Ovary (tissue), 9 donors: ENCODE measurements around the gene ZNF202. TPM values are rescaled to one million over a fixed set of nuclear protein-coding genes. Genes with fewer than 3 reads are reported as not detected.

Experiments used
- DNase-seq, 5 donors: peaks; one replicate each; pipeline ENCODE4 v3.0.0-alpha.2; 2019 to 2020
- H3K27ac ChIP-seq, 2 donors: fragments of 200-600 bp; one replicate each; pipeline versions ENCODE4 v1.5.1 to v1.8.0; 2019 to 2022
- H3K27me3 ChIP-seq: fragments of 200-600 bp; one replicate; pipeline ENCODE4 v1.8.0; 2022
- H3K36me3 ChIP-seq: fragments of 200-600 bp; sonication (generic); one replicate; pipeline ENCODE4 v1.5.1; 2019
- H3K4me1 ChIP-seq: one replicate; pipeline ENCODE4 v1.8.1; 2013; ENCODE audit warnings: mild to moderate bottlenecking, moderate library complexity; ENCODE audit not compliant: insufficient read depth
- H3K4me3 ChIP-seq: fragments of 200-600 bp; sonication (generic); one replicate; pipeline ENCODE4 v1.5.1; 2017
- H3K9me3 ChIP-seq, 2 donors: fragments of 200-600 bp in 1 of 2; sonication (generic) in 1 of 2; one replicate each; pipeline versions ENCODE4 v1.5.1 to v1.8.1; 2013 to 2019; ENCODE audit warnings: mild to moderate bottlenecking in 1 of 2, moderate library complexity in 1 of 2
- EP300 ChIP-seq: sonication (generic); formaldehyde crosslinking; IDR thresholded peaks from one replicate; pipeline ENCODE4 v1.6.1; 2017; ENCODE audit warnings: antibody characterized with exemption
- POLR2A ChIP-seq: fragments of 450-650 bp; IDR thresholded peaks from one replicate; pipeline ENCODE4 v1.6.1; 2017; ENCODE audit warnings: antibody characterized with exemption, mild to moderate bottlenecking, moderate library complexity
- WGBS, 3 donors: extraction: QIAGEN DNeasy Blood & Tissue Kit in 1 of 3; methylation state at CpG; one replicate each; pipeline versions ENCODE4 v1.1.5 to v1.1.7; 2013 to 2017; 5-methylcytosine and 5-hydroxymethylcytosine counted together
- intact Hi-C, 4 donors: fragments of 100-400 bp; cut with DNase I; formaldehyde crosslinking; loops; one replicate each; pipeline versions ENCODE4 v1.11.0 to v1.15.1; 2022 to 2023
- polyA plus RNA-seq, 2 donors: library from polyadenylated mRNA; stranded (reverse); fragments of 200-250 nt in 1 of 2; fragments of 350-450 nt in 1 of 2; fragmentation: Illumina TruSeq in 1 of 2; extraction: RNeasy Lipid Tissue Mini Kit (QIAGEN cat#74804) in 1 of 2; gene quantifications; one replicate each; pipeline ENCODE4 v1.2.3, GENCODE V29; 2013 to 2014
- total RNA-seq, 7 donors: library from RNA; depleted of rRNA in 2 of 7; stranded (reverse); fragments of >200 nt in 2 of 7; fragmentation: NEBNext Ultra II Directional in 3 of 7; extraction: Animal tissue kit (Norgen Biotek cat#: 25700) in 3 of 7; gene quantifications; one replicate each; pipeline versions ENCODE4 v1.1.0 to v1.2.4, GENCODE V29; 2016 to 2023
- TF ChIP-seq, protein P1 (sequence below), 3 donors: fragments of 450-650 bp in 2 of 3; fragments of 200-600 bp in 1 of 3; IDR thresholded peaks; one replicate each; pipeline versions ENCODE4 v1.5.1 to v1.8.0; 2016 to 2022; ENCODE audit warnings: antibody characterized with exemption in 3 of 3, mild to moderate bottlenecking in 1 of 3
- donor health status: DM: no; HTN: no; CAD: no; lungs with moderate emphysema.
- donor health status: DM: no; HTN: no; CAD: no.
- donor health status: Bipolar disorder and iron deficiency.
- donor health status: DM: yes; HTN: yes; CAD: no.
- donor health status: DM: no; HTN: no; CAD: no.
- donor health status: DM: yes; HTN: yes; CAD: no.

Gene ZNF202
- total and polyA plus RNA-seq, 9 donors: 4.7 to 20.8 (median 12.5) TPM

- Histone ChIP-seq H3K36me3 (no peaks in the 10 kb centered on the region), H3K4me3 (no peak overlapping the region), H3K27ac (no peak overlapping the region), H3K27me3 (no peaks in the 10 kb centered on the region), H3K9me3 (no peaks in the 10 kb centered on the region), H3K4me1 (no peaks in the 10 kb centered on the region)
- intact Hi-C loops: loop anchor here in 2 of 4 donors (10.0 kb wide), 2 partner anchors 116 to 186 kb away; no protein-coding TSS in a partner anchor
- 80 to 87% (median 83%) methylated on average over 3 of the region's 3 CpGs for WGBS, 3 donors
- DNase-seq: no peak
- TF ChIP-seq POLR2A (no peak), EP300 (no peak)
- TF ChIP-seq, protein P1, sequence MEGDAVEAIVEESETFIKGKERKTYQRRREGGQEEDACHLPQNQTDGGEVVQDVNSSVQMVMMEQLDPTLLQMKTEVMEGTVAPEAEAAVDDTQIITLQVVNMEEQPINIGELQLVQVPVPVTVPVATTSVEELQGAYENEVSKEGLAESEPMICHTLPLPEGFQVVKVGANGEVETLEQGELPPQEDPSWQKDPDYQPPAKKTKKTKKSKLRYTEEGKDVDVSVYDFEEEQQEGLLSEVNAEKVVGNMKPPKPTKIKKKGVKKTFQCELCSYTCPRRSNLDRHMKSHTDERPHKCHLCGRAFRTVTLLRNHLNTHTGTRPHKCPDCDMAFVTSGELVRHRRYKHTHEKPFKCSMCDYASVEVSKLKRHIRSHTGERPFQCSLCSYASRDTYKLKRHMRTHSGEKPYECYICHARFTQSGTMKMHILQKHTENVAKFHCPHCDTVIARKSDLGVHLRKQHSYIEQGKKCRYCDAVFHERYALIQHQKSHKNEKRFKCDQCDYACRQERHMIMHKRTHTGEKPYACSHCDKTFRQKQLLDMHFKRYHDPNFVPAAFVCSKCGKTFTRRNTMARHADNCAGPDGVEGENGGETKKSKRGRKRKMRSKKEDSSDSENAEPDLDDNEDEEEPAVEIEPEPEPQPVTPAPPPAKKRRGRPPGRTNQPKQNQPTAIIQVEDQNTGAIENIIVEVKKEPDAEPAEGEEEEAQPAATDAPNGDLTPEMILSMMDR (IDR thresholded peaks at IDR 0.05): no peak
Measured at GRCh38 chr11:123700772-123701171, 40.7 kb downstream of the ZNF202 start.

DNA sequence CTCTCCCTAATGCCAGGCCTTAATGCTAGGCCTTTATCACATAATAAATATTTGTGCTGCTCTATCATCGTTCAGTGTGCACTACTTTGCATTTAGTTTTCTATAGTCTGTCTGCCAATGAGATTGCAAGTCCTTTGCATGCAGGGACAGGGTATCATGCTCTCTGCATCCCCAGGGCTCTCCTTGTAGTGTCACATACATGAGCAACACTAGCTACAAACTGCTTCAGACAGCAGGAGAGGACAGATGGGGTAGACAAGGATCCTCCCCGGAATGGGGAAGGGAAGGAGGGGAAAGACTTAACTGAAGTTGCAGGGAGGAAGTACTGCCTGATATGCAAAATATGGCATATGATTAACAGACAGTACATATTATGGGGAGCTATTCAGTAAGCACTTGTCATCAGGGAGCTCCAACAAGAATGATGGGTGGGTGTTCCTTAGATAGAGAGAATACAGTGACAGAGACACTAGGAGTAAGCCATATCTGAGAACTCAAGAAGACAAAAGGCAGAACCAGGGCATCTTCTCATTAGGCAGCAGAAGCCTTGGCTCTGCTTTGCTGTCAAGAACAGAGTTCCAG lies 42.8 kb downstream of the ZNF202 start:
- intact Hi-C loops: no loop called here
- TF ChIP-seq POLR2A (no peak), EP300 (no peak)
- TF ChIP-seq, protein P1 (IDR thresholded peaks at IDR 0.05): no peak
- 30 to 49% (median 37%) methylated on average over 2 of the region's 2 CpGs for WGBS, 3 donors
- H3K27ac ChIP-seq: no peak overlapping the region
- H3K27me3 ChIP-seq: no peaks in the 10 kb centered on the region
- H3K9me3 ChIP-seq: no peaks in the 10 kb centered on the region
- H3K36me3 ChIP-seq: no peaks in the 10 kb centered on the region
- no peaks in the 10 kb centered on the region for H3K4me1 ChIP-seq
- H3K4me3 ChIP-seq: no peak overlapping the region
- DNase-seq: no peak

- H3K4me3 ChIP-seq: no peak overlapping the region
- no peak for TF ChIP-seq POLR2A
- TF ChIP-seq EP300: no peak
- TF ChIP-seq, protein P1 (IDR thresholded peaks at IDR 0.05): no peak
- H3K4me1 ChIP-seq: no peaks in the 10 kb centered on the region
- intact Hi-C loops: no loop called here
- H3K9me3 ChIP-seq: no peaks in the 10 kb centered on the region
- H3K27ac ChIP-seq: no peak overlapping the region
- DNase-seq: no peak
- H3K27me3 ChIP-seq: no peaks in the 10 kb centered on the region
- no peaks in the 10 kb centered on the region for H3K36me3 ChIP-seq
- 38 to 93% (median 48%) methylated on average over 2 of the region's 2 CpGs for WGBS, 3 donors
Measured at GRCh38 chr11:123696183-123696582, 45.3 kb downstream of the ZNF202 start.

- no peak overlapping the region for H3K4me3 ChIP-seq
- no peak overlapping the region for H3K27ac ChIP-seq
- H3K4me1 ChIP-seq: no peaks in the 10 kb centered on the region
- intact Hi-C loops: no loop called here
- H3K36me3 ChIP-seq: no peaks in the 10 kb centered on the region
- H3K9me3 ChIP-seq: no peaks in the 10 kb centered on the region
- DNase-seq: no peak
- 52 to 61% (median 57%) methylated on average over 9 of the region's 9 CpGs for WGBS, 3 donors
- TF ChIP-seq, protein P1 (IDR thresholded peaks at IDR 0.05): no peak
- no peak for TF ChIP-seq EP300
- no peak for TF ChIP-seq POLR2A
- H3K27me3 ChIP-seq: no peaks in the 10 kb centered on the region
Measured at GRCh38 chr11:123695231-123695630, 46.2 kb downstream of the ZNF202 start.
